GM20000 (cell line): ENCODE data around the gene SLC19A1.

Source experiments
- DNase-seq: peaks from one replicate; pipeline ENCODE4 v3.0.0; 2012; ENCODE audit warnings: low spot score
- TF ChIP-seq, protein P1 (sequence below): IDR thresholded peaks from 2 replicates; pipeline ENCODE4 v1.5.1; 2012; ENCODE audit warnings: mild to moderate bottlenecking, control low read depth; ENCODE audit errors: extremely low read depth, missing control alignments

The SLC19A1 gene

DNA sequence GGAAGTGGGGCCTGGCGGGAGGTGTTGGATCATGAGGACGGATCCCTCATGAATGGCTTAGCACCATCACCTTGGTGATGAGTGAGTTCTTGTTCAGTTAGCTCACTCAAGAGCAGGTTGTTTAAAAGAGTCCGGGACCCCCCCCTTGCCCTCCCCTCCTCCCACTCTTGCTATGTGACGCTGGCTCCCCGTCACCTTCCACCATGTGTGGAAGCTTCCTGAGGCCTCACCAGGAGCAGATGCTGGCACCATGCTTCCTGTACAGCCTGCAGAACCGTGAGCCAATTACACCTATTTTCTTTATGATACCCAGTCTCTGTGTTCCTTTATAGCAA lies 3.0 kb upstream of the SLC19A1 start:
- DNase-seq, result no peak
- TF ChIP-seq, protein P1, sequence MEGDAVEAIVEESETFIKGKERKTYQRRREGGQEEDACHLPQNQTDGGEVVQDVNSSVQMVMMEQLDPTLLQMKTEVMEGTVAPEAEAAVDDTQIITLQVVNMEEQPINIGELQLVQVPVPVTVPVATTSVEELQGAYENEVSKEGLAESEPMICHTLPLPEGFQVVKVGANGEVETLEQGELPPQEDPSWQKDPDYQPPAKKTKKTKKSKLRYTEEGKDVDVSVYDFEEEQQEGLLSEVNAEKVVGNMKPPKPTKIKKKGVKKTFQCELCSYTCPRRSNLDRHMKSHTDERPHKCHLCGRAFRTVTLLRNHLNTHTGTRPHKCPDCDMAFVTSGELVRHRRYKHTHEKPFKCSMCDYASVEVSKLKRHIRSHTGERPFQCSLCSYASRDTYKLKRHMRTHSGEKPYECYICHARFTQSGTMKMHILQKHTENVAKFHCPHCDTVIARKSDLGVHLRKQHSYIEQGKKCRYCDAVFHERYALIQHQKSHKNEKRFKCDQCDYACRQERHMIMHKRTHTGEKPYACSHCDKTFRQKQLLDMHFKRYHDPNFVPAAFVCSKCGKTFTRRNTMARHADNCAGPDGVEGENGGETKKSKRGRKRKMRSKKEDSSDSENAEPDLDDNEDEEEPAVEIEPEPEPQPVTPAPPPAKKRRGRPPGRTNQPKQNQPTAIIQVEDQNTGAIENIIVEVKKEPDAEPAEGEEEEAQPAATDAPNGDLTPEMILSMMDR, result no peak

- TF ChIP-seq, protein P1, result no peak
- peak; percentile 10 for DNase-seq
Observed at GRCh38 chr21:45544449-45545235, 2.4 kb upstream of the SLC19A1 start.

DNA sequence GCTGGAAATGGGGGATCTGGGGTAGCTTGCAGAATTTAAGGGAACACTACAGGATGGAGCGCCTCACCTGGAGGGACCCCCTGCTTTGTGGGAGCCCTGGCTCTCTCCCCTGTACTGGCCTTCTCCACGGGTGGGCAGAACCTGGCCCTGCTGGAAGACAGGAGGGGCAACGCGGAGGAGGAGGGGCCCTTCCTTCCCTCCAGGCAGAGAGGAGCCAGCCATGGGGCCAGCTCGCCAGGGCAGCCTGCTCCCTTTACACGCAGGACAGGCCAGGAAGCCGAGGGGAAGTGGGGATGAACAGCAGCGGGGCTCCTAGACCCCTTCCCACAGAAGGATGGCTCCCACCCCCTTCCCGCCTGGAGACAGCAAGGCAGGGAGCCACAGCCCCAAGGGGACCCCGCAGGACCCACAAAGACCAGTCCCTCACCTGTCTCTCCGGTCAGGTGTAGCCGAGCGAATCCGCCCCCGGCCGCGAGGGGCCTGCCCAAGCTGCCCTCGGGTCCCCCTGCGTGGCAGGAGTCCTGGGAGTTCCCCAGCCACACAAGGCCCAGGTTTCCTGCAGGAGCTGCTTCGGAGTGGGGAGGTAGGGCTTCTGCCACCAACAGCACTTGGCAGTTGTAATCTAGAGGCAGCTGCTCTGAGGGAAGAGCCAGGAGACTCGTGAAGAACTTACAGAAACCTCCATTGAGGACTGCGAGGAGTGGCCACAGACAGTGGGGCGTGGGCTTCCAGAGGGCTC lies 1.6 kb upstream of the SLC19A1 start:
- DNase-seq, result no peak
- TF ChIP-seq, protein P1, result no peak

- TF ChIP-seq, protein P1, result no peak
- no peak for DNase-seq
Observed at GRCh38 chr21:45543371-45543709, 1.1 kb upstream of the SLC19A1 start.

GRCh38 chr21:45542667-45543370 lies 579 bp upstream of the SLC19A1 start:
- DNase-seq, result no peak
- TF ChIP-seq, protein P1, result no peak

- peak; percentile 96 for DNase-seq
- TF ChIP-seq, protein P1, result no peak
Observed at GRCh38 chr21:45541221-45542039, 810 bp downstream of the SLC19A1 start.
